Forelimb muscle (tissue), 1 donor: ENCODE data around the gene CELF5. TPM values are rescaled to one million over a fixed set of nuclear protein-coding genes. Genes with fewer than 3 reads are reported as not detected.
"Not testable (repeated sequence)": the region's sequence is repeated elsewhere in the genome, so short reads cannot be mapped to it uniquely, and the experiment has no call there.

ENCODE experiments used
- DNase-seq: peaks from one replicate; pipeline ENCODE4 v3.0.0-alpha.2; 2013; ENCODE audit warnings: low read depth
- polyA plus RNA-seq: library from polyadenylated mRNA; unstranded; fragments of 120-200 nt; gene quantifications from one replicate; pipeline ENCODE4 v1.2.1, GENCODE V29; 2013; ENCODE audit not compliant: insufficient read length

Gene CELF5
- polyA plus RNA-seq, 1 donor: 0.15 TPM

GRCh38 chr19:3207461-3208242 lies 16.8 kb upstream of the CELF5 start:
- no peak for DNase-seq

GRCh38 chr19:3208317-3209207 lies 15.9 kb upstream of the CELF5 start:
- no peak for DNase-seq

DNA sequence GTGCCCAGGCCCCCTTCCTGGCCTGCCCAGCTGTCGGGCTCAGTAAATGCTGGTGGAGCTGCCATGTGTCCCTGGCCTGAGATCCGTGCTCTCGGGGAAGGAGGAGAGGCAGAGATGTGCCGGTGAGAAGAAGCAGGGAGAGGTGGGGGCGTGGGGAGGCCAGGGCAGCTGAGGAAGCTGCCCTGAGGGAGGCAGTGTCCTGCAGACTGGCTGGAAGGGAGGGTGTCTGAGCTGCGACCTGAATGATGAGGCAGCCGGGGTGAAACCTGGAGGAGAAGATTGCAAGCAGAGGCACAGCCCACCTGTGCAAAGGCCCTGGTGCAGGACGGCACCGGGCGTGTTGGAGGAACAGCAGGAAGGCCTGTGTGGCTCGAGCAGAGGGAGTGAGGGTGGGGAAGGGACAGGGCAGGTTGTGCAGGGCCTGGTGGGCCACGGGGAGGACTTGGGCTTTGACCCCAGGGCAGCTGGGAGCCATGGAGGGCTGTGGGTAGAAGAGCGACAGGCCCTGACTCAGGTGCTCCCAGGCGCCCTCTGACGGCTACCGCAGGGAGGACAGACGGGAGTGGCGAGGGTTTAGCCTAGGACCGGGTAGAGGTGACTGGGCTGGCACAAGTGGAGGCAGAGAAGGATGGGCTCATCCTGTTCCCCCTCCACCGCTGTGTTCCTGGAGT lies 14.0 kb upstream of the CELF5 start:
- DNase-seq: no peak

- DNase-seq: no peak
These were observed 13.3 kb upstream of the CELF5 start for GRCh38 chr19:3211191-3211590.

GRCh38 chr19:3213159-3213558 lies 11.3 kb upstream of the CELF5 start:
- no peak for DNase-seq

DNA sequence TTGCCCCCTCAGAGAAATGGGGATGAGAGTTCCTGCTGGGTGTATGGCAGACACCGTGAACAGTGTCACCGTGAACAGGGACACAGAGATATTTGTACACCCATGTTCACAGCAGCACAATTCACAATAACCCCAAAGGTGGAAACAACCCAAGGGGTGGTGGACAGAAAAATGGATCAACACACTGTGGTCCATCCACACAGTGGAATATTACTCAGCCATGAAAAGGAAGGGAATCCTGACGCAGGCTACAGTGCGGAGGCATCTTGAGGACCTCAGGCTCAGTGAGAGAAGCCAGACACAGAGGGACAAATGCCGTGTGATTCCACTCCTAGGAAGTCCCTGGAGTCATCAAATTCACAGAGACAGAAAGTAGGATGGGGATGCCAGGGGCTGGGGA lies 7.6 kb upstream of the CELF5 start:
- no peak for DNase-seq

DNA sequence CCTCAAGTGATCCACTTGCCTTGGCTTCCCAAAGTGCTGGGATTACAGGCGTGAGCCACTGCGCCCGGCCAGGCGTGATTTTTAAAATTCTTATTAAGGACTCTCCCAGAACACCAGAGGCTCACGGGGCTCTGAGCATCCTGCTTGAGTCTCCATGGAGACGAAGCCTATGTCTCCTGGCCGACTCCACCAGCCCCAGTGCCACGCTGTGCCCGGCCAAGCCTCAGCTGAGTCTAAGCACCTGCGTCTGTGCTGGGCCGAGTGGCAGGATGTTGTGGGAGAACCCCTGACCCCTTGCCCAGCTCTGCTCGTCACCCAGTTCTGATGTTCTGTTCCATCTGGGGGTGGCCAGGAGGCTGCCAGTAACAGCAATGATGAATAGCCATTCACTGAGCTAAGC lies 3.9 kb upstream of the CELF5 start:
- DNase-seq: no peak

- DNase-seq: not testable (repeated sequence)
These were observed 2.9 kb upstream of the CELF5 start for GRCh38 chr19:3221576-3221975.

- no peak for DNase-seq
These were observed 1.8 kb upstream of the CELF5 start for GRCh38 chr19:3222709-3223108.

GRCh38 chr19:3225169-3225485 lies 666 bp downstream of the CELF5 start:
- DNase-seq: no peak

- no peak for DNase-seq
These were observed 1.2 kb downstream of the CELF5 start for GRCh38 chr19:3225677-3226093.

GRCh38 chr19:3227054-3227626 lies 2.7 kb downstream of the CELF5 start:
- DNase-seq: no peak

DNA sequence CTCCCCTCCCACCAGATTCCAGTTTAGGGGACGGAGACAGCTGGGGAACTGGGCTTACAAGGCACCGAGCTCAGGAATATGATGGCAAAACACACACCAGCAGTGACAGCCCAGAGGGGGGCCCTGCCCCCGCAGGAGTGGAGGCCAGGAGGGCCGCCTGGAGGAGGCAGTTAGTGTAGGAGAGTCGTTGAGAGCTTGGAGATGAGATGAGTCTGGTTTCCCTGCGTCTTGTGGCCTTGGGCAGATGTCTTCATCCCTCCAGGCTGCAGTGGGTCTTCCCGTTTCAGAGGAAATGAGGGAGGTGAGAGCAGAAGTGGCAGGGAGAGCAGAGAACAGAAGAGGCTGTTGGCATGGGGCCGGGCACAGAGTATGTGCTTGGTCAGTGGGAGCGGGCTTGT lies 4.9 kb downstream of the CELF5 start:
- DNase-seq: no peak

- no peak for DNase-seq
These were observed 5.5 kb downstream of the CELF5 start for GRCh38 chr19:3229888-3230496.

DNA sequence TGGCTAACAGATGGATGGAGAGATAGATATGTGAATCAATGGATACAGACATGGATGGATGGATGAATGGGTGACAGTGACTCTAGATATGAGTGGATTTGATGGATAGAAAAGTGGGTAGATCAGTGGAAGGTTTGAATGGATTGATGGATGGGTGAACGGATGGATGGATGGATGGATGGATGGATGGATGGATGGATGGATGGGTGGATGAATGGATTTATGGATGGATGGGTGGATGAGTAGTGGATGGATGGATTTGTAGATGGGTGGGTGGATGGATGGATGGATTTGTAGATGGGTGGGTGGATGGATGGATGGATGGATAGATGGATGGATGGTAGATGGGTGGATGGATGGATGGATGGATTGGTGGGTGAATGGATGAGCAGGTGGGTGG lies 6.8 kb downstream of the CELF5 start:
- no peak for DNase-seq

- no peak for DNase-seq
These were observed 8.7 kb downstream of the CELF5 start for GRCh38 chr19:3233116-3233515.

GRCh38 chr19:3233831-3234230 lies 9.4 kb downstream of the CELF5 start:
- DNase-seq: no peak

GRCh38 chr19:3234800-3235199 lies 10.3 kb downstream of the CELF5 start:
- no peak for DNase-seq

DNA sequence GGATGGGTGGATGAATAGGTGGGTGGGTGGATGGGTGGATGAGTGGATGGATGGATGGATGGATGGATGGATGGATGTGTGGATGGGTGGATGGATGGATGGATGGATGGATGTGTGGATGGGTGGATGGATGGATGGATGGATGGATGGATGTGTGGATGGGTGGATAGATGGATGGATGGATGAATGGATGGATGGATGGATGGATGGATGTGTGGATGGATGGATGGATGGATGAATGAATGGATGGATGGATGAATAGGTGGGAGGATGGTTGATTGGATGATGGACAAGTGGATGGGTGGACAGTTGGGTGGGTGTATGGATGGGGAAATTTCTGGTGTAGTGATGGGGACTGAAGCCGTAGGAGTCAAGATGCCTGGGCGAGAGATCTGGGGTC lies 11.1 kb downstream of the CELF5 start:
- DNase-seq: not testable (repeated sequence)

DNA sequence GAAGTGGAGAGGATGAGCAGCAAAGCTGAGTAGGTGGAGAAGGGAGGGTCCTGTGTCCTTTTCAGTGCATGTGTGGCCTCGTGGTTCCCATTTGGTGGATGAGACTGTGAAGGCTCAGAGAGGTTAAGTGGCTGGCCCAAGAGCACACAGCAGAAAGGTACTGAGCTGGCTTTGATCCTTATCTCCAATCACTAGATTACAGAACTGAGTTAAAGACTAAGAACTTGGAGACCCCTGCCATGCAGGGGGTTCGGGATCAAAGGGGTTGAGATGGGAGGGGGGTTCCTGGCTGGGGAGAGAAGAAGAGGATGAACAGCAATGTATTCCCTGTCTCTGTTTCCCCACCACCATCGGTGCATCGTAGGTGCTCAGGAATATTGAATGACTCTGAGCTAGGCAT lies 11.8 kb downstream of the CELF5 start:
- no peak for DNase-seq

GRCh38 chr19:3238066-3238561 lies 13.7 kb downstream of the CELF5 start:
- no peak for DNase-seq

DNA sequence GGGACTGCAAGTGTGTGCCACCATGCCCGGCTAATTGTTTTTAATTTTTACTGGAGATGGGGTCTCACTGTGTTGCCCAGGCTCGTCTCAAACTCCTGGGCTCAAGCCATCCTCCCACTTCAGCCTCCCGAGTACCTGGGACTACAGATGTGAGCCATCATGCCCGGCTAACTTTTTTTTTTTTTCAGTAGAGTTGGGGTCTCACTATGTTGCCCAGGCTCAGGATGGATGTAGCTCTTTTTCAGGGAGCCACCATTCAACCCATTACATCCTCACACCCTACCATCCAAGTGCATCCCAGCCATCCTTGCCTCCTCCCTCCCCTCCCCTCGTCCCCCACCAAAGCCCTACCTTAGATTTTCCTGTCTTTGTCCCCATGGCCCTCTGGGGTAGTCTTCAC lies 14.9 kb downstream of the CELF5 start:
- DNase-seq: no peak
